IMR-90 (cell line): ENCODE data around the gene KATNIP.

Source experiments
- ELK1 ChIP-seq: fragments of 150-350 bp; IDR thresholded peaks from 2 replicates; pipeline ENCODE4 v1.6.1; 2016; ENCODE audit warnings: low read depth, mild to moderate bottlenecking, low read length, moderate library complexity, borderline replicate concordance
- POLR2A ChIP-seq: IDR thresholded peaks from 2 replicates; pipeline ENCODE4 v1.6.1; 2012; ENCODE audit warnings: mild to moderate bottlenecking, low read depth, low read length
- RAD21 ChIP-seq: IDR thresholded peaks from 2 replicates; pipeline ENCODE4 v1.6.1; 2012; ENCODE audit warnings: low read length, improper control_type of control experiment
- RCOR1 ChIP-seq: IDR thresholded peaks from 2 replicates; pipeline ENCODE4 v1.6.1; 2012; ENCODE audit warnings: mild to moderate bottlenecking, low read length, improper control_type of control experiment; ENCODE audit not compliant: insufficient replicate concordance
- RFX5 ChIP-seq: IDR thresholded peaks from 2 replicates; pipeline ENCODE4 v1.8.0; 2012; ENCODE audit warnings: low read depth, mild to moderate bottlenecking, low read length, moderate library complexity
- SMC3 ChIP-seq: fragments of 150-350 bp; IDR thresholded peaks from 2 replicates; pipeline ENCODE4 v1.6.1; 2016; ENCODE audit warnings: low read depth, mild to moderate bottlenecking, antibody characterized with exemption, low read length, moderate library complexity
- TF ChIP-seq, protein P1 (sequence below): conservative IDR thresholded peaks from 2 replicates; pipeline ENCODE4 v1.5.1; 2012; ENCODE audit warnings: mild to moderate bottlenecking, low read depth, low read length, improper control_type of control experiment
- TF ChIP-seq, protein P2 (sequence below): fragments of 150-350 bp; IDR thresholded peaks from 2 replicates; pipeline ENCODE4 v1.6.1; 2017; ENCODE audit warnings: mild to moderate bottlenecking, antibody characterized with exemption, low read length, low read depth

DNA sequence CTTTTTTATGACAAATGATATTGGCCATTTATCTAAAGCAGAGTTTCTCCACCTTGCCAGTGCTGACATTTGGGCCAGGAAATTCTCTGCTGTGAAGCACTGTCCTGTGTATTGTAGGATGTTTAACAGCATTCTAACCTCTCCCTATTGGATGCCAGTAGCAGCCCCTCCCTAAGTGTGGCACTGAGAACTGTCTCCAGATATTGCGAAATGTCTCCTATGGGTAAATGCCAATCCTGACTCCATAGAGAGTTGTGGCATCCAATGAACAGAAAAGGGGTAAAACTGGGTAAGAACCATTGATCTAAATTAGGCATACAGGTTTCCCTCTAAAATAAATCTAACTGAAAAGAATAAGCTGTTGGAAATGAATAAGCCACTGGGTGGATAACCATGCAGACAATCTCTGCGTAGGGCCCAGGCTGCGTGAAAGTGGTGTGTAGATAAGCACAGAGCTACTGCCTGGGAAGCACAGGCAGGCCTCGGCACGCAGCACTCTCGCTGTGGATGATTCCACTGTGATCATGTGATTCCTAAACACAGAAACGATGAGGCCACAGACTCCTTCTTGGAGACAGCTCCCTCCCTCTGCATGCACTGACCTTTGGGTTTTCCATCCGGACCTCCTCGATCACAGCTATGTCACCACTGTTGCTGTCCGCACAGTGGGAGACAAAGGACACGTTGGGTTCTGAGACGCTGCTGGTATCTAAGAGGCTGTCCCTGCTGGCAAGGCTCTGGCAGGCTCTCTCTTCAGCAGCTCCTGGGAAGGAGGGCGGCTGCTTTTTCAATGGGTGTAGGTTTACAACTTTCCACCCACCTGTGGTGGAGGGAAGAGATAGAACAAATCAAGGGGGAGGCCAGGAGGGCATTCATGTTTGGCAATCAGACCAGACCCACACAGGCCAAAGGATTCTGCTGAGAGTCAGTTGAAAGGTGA lies 44.4 kb upstream of the KATNIP start:
- TF ChIP-seq, protein P1, sequence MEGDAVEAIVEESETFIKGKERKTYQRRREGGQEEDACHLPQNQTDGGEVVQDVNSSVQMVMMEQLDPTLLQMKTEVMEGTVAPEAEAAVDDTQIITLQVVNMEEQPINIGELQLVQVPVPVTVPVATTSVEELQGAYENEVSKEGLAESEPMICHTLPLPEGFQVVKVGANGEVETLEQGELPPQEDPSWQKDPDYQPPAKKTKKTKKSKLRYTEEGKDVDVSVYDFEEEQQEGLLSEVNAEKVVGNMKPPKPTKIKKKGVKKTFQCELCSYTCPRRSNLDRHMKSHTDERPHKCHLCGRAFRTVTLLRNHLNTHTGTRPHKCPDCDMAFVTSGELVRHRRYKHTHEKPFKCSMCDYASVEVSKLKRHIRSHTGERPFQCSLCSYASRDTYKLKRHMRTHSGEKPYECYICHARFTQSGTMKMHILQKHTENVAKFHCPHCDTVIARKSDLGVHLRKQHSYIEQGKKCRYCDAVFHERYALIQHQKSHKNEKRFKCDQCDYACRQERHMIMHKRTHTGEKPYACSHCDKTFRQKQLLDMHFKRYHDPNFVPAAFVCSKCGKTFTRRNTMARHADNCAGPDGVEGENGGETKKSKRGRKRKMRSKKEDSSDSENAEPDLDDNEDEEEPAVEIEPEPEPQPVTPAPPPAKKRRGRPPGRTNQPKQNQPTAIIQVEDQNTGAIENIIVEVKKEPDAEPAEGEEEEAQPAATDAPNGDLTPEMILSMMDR: no peak
- TF ChIP-seq SMC3 (no peak), RCOR1 (no peak), RAD21 (no peak), POLR2A (no peak), ELK1 (no peak), RFX5 (no peak)
- TF ChIP-seq, protein P2, sequence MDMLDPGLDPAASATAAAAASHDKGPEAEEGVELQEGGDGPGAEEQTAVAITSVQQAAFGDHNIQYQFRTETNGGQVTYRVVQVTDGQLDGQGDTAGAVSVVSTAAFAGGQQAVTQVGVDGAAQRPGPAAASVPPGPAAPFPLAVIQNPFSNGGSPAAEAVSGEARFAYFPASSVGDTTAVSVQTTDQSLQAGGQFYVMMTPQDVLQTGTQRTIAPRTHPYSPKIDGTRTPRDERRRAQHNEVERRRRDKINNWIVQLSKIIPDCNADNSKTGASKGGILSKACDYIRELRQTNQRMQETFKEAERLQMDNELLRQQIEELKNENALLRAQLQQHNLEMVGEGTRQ: no peak
